Suprapubic skin (tissue), 4 donors: ENCODE results near the gene LRIG3. TPM values are rescaled to one million over a fixed set of nuclear protein-coding genes. Genes with fewer than 3 reads are reported as not detected.
"Not testable (repeated sequence)": the region's sequence is repeated elsewhere in the genome, so short reads cannot be mapped to it uniquely, and the experiment has no call there.

Experiments
- DNase-seq, 2 donors: peaks; one replicate each; pipeline ENCODE4 v3.0.0-alpha.2; 2019; ENCODE audit warnings: low spot score in 2 of 2
- H3K27ac ChIP-seq: fragments of 200-600 bp; sonication (generic); one replicate; pipeline ENCODE4 v1.5.1; 2019
- H3K27me3 ChIP-seq: fragments of 200-600 bp; sonication (generic); one replicate; pipeline ENCODE4 v1.5.1; 2019
- H3K36me3 ChIP-seq: fragments of 200-600 bp; sonication (generic); one replicate; pipeline ENCODE4 v1.5.1; 2019
- H3K4me1 ChIP-seq: fragments of 200-600 bp; sonication (generic); one replicate; pipeline ENCODE4 v1.5.1; 2019
- H3K4me3 ChIP-seq: fragments of 200-600 bp; sonication (generic); one replicate; pipeline ENCODE4 v1.5.1; 2019; ENCODE audit warnings: mild to moderate bottlenecking
- H3K9me3 ChIP-seq: fragments of 200-600 bp; sonication (generic); one replicate; pipeline ENCODE4 v1.5.1; 2019
- EP300 ChIP-seq: sonication (generic); formaldehyde crosslinking; IDR thresholded peaks from one replicate; pipeline ENCODE4 v1.6.1; 2017; ENCODE audit warnings: antibody characterized with exemption
- POLR2A ChIP-seq, 2 donors: fragments of 450-650 bp; IDR thresholded peaks; one replicate each; pipeline ENCODE4 v1.6.1; 2017; ENCODE audit warnings: antibody characterized with exemption in 2 of 2, mild to moderate bottlenecking in 2 of 2, moderate library complexity in 2 of 2
- POLR2AphosphoS5 ChIP-seq, 3 donors: sonication (generic); formaldehyde crosslinking; IDR thresholded peaks; one replicate each; pipeline ENCODE4 v1.6.1; 2017; ENCODE audit warnings: antibody characterized with exemption in 3 of 3
- WGBS: methylation state at CpG from one replicate; pipeline ENCODE4 v1.1.5; 2018; 5-methylcytosine and 5-hydroxymethylcytosine counted together
- total RNA-seq, 4 donors: library from RNA; depleted of rRNA; stranded (reverse); fragments of >200 nt; gene quantifications; one replicate each; pipeline ENCODE4 v1.1.0, GENCODE V29; 2016
- TF ChIP-seq, protein P1 (sequence below), 2 donors: fragments of 200-600 bp in 1 of 2; fragments of 450-650 bp in 1 of 2; sonication (generic) in 1 of 2; IDR thresholded peaks; one replicate each; pipeline ENCODE4 v1.5.1; 2016 to 2019; ENCODE audit warnings: antibody characterized with exemption in 2 of 2, mild to moderate bottlenecking in 1 of 2, moderate library complexity in 1 of 2

The LRIG3 gene
- total RNA-seq, 4 donors from 2014 or later = 56.5 to 225 (median 110) TPM

DNA sequence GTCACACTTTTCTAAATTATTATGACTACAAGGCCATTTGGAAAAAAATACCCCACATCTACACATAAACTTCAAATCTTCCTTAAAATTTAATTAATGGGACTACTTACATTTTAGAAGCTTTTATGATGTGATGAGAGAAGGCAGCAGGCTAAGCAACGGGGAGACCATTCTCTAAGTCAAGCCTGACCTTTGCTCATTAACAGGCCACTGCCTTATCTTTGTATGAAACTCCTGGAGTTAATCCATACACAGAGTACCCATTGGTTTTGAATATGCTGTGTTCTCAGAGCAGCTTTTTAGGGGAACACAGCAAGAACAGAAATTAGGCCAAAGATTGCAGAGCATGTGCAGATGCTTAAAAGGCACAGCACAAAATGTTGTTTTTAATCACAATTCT, 35.5 kb upstream of the LRIG3 start:
- TF ChIP-seq POLR2AphosphoS5 (IDR thresholded peaks at IDR 0.05) = no peak
- TF ChIP-seq POLR2A (IDR thresholded peaks at IDR 0.05) = no peak
- TF ChIP-seq EP300 = no peak
- TF ChIP-seq, protein P1, sequence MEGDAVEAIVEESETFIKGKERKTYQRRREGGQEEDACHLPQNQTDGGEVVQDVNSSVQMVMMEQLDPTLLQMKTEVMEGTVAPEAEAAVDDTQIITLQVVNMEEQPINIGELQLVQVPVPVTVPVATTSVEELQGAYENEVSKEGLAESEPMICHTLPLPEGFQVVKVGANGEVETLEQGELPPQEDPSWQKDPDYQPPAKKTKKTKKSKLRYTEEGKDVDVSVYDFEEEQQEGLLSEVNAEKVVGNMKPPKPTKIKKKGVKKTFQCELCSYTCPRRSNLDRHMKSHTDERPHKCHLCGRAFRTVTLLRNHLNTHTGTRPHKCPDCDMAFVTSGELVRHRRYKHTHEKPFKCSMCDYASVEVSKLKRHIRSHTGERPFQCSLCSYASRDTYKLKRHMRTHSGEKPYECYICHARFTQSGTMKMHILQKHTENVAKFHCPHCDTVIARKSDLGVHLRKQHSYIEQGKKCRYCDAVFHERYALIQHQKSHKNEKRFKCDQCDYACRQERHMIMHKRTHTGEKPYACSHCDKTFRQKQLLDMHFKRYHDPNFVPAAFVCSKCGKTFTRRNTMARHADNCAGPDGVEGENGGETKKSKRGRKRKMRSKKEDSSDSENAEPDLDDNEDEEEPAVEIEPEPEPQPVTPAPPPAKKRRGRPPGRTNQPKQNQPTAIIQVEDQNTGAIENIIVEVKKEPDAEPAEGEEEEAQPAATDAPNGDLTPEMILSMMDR (IDR thresholded peaks at IDR 0.05) = no peak
- Histone ChIP-seq H3K27ac (no peak overlapping the region), H3K9me3 (no peaks in the 10 kb centered on the region), H3K4me3 (no peak overlapping the region), H3K36me3 (no peaks in the 10 kb centered on the region), H3K27me3 (no peaks in the 10 kb centered on the region), H3K4me1 (no peaks in the 10 kb centered on the region)
- 76% methylated on average over 1 of the region's 1 CpG for WGBS
- no peak for DNase-seq

DNA sequence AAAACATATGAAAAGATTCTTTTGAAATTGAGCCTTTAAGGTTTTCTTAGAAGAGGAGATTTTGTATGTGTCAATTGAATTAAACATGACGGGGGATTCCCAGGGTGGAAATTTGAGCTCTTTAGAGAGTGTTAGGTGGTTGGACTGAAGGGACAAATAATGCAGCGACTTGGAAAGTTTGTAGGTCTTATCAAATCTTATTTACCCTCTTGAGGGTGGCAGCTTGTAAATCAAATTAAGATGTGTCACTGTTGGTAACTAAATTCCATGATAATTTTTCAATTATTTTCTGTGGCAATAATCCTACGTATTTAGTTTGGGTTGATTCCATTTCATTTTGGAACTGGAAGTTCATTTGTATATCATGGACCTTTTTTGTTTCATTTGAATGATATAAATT, 33.7 kb upstream of the LRIG3 start:
- WGBS = 71% methylated on average over 3 of the region's 3 CpGs
- Histone ChIP-seq H3K9me3 (no peaks in the 10 kb centered on the region), H3K4me1 (no peaks in the 10 kb centered on the region), H3K4me3 (no peak overlapping the region), H3K27ac (no peak overlapping the region), H3K36me3 (no peaks in the 10 kb centered on the region), H3K27me3 (no peaks in the 10 kb centered on the region)
- no peak for TF ChIP-seq EP300
- TF ChIP-seq, protein P1 (IDR thresholded peaks at IDR 0.05) = no peak
- TF ChIP-seq POLR2AphosphoS5 (IDR thresholded peaks at IDR 0.05) = no peak
- TF ChIP-seq POLR2A (IDR thresholded peaks at IDR 0.05) = no peak
- DNase-seq = no peak

DNA sequence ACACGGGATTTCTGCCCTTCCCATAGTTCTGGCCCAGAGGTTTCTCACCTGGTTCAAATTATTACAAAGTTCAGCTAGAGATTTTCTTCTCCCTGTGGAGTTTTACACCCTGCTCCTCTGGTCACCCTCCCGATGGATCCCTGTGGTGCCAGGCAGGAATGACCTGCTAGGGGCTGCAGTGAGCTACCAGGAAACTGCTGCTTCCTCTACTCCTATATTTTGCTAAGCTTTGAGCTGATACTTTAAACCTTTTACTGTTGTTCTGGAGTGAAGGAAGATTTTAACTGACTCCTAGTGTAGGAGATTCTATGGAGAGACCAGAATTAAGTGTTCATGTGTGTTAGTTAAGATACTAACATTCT, 30.4 kb upstream of the LRIG3 start:
- no peaks in the 10 kb centered on the region for H3K9me3 ChIP-seq
- no peak for DNase-seq
- H3K4me3 ChIP-seq = no peak overlapping the region
- 48% methylated on average over 2 of the region's 2 CpGs for WGBS
- H3K27ac ChIP-seq = no peak overlapping the region
- no peaks in the 10 kb centered on the region for H3K36me3 ChIP-seq
- H3K27me3 ChIP-seq = no peaks in the 10 kb centered on the region
- no peaks in the 10 kb centered on the region for H3K4me1 ChIP-seq
- TF ChIP-seq POLR2AphosphoS5 (IDR thresholded peaks at IDR 0.05) (no peak), EP300 (no peak), POLR2A (IDR thresholded peaks at IDR 0.05) (no peak)
- TF ChIP-seq, protein P1 (IDR thresholded peaks at IDR 0.05) = no peak

DNA sequence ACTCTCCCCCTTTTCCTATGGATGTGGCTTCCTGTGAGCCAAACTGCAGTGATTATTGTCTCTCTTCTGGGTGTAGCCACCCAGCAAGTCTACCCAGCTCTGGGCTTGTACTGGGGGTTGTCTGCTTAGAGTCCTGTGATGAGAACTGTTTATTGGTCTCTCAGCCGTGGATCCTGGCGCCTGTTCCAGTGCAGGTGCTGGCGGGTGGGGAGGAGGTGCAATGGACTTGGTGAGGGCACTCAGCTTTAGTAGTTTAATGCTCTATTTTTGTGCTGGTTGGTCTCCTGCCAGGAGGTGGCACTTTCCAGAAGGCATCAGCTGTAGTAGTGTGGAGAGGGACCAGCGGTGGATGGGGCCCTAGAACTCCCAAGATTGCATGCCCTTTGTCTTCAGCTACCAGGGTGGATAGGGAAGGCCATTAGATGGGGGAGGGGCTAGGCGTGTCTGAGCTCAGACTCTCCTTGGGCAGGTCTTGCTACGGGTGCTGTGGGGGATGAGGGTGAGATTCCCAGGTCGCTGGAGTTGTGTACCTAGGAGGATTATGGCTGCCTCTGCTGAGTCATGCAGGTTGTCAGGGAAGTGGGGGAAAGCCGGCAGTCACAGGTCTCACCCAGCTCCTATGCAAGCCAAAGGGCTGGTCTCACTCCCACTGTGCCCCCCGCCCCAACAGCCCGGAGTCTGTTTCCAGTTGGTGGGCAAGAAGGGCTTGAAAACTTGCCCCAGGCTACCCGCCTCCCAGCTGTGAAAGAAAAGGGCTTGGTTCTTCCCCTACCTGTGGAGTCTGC, 29.8 kb upstream of the LRIG3 start:
- not testable (repeated sequence) for H3K36me3 ChIP-seq, H3K4me1 ChIP-seq, H3K9me3 ChIP-seq, DNase-seq, H3K27ac ChIP-seq, H3K4me3 ChIP-seq, H3K27me3 ChIP-seq
- WGBS = 87% methylated on average over 7 of the region's 11 CpGs

DNA sequence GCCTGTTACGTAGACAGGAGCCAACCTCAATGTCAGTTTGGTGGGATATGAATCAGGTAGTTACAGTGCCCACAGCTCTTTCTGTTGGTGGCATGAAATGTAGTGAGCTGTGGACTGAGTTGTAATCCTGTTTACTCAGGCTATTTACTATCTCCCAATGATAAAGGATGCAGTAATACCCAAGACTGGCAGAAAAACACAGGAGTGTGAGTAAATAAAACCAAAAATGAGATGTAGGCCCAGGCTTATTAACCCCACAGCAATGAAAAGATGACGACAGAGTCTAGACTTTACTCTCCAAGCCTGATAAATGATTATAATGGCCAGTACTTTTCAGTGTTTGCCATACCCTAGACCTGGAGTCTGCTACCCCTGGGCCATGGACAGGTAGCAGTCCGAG, 22.8 kb upstream of the LRIG3 start:
- no peak for DNase-seq
- TF ChIP-seq, protein P1 (IDR thresholded peaks at IDR 0.05) = no peak
- TF ChIP-seq POLR2AphosphoS5 (IDR thresholded peaks at IDR 0.05) (no peak), POLR2A (IDR thresholded peaks at IDR 0.05) (no peak), EP300 (no peak)
- no peaks in the 10 kb centered on the region for H3K27me3 ChIP-seq
- H3K4me1 ChIP-seq = no peaks in the 10 kb centered on the region
- H3K27ac ChIP-seq = no peak overlapping the region
- H3K36me3 ChIP-seq = no peaks in the 10 kb centered on the region
- no peaks in the 10 kb centered on the region for H3K9me3 ChIP-seq
- WGBS = 95% methylated on average over 3 of the region's 3 CpGs
- no peak overlapping the region for H3K4me3 ChIP-seq

DNA sequence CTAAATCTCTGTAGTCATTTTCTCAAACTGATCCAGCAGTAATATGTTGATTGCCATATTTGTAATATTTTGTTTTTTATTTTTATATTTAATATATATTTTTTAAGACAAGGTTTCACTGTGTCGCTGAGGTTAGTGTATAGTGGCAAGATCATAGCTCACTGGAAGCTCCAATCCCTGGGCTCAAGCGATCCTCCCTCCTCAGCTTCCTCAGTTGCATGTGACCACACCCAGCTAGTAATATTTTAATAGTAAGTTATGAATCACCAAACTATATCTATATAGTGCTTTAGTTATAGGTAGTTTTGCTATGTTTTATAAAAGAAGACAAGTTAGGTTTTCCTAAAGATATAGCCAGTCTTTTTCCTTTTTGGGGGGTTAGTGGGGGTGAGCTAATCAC, 22.0 kb upstream of the LRIG3 start:
- H3K36me3 ChIP-seq = no peaks in the 10 kb centered on the region
- no peaks in the 10 kb centered on the region for H3K9me3 ChIP-seq
- 65% methylated on average over 2 of the region's 2 CpGs for WGBS
- H3K27ac ChIP-seq = no peak overlapping the region
- H3K27me3 ChIP-seq = no peaks in the 10 kb centered on the region
- DNase-seq = no peak
- no peak overlapping the region for H3K4me3 ChIP-seq
- H3K4me1 ChIP-seq = no peaks in the 10 kb centered on the region
- no peak for TF ChIP-seq POLR2A (IDR thresholded peaks at IDR 0.05)
- TF ChIP-seq, protein P1 (IDR thresholded peaks at IDR 0.05) = no peak
